Measurements from ENCODE around the gene VAMP5. TPM values are rescaled to one million over a fixed set of nuclear protein-coding genes. Genes with fewer than 3 reads are reported as not detected.
"Not testable (repeated sequence)": the region's sequence is repeated elsewhere in the genome, so short reads cannot be mapped to it uniquely, and the experiment has no call there.

The VAMP5 gene
- total RNA-seq, 2 donors from 2014 or later = 27.1 to 42.8 TPM

DNA sequence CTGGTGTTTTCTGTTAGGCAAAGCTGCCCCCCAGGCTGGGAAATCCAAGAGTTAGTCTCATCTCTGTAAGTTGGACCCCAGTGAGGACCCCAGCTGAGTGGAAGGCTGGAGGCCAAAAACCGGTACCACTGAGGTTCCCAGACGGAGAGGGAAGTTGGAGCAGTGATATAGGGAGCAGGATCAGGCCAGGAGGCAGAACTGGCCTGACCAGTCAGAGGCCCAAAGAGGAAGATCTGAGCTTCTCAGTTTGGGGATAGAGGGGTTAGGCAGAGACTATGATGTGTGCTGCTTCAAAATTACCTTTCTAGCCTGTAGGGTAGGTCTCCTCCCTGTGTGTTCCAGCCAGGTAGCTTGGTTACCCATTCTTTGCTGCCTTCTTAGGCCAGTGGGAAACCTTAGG, 6.7 kb downstream of the VAMP5 start:
- Histone ChIP-seq H3K9me3 (no peaks in the 10 kb centered on the region), H3K4me1 (ENCODE audit: control insufficient read depth in 1 of 2, low read depth in 2 of 2) (peaks cover 57 to 79% of the 10 kb centered on the region in 2 donors), H3K36me3 (no peaks in the 10 kb centered on the region), H3K27ac (peak overlapping the region; percentile 80 to 90), H3K27me3 (replicated peaks; ENCODE audit: insufficient read depth) (no peaks in the 10 kb centered on the region), H3K4me3 (no peak overlapping the region)
- TF ChIP-seq, protein P1, sequence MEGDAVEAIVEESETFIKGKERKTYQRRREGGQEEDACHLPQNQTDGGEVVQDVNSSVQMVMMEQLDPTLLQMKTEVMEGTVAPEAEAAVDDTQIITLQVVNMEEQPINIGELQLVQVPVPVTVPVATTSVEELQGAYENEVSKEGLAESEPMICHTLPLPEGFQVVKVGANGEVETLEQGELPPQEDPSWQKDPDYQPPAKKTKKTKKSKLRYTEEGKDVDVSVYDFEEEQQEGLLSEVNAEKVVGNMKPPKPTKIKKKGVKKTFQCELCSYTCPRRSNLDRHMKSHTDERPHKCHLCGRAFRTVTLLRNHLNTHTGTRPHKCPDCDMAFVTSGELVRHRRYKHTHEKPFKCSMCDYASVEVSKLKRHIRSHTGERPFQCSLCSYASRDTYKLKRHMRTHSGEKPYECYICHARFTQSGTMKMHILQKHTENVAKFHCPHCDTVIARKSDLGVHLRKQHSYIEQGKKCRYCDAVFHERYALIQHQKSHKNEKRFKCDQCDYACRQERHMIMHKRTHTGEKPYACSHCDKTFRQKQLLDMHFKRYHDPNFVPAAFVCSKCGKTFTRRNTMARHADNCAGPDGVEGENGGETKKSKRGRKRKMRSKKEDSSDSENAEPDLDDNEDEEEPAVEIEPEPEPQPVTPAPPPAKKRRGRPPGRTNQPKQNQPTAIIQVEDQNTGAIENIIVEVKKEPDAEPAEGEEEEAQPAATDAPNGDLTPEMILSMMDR (IDR thresholded peaks at IDR 0.05) = no peak
- ATAC-seq (ENCODE audit: insufficient number of reproducible peaks, low FRiP score, low read depth) = no peak
- no peak for DNase-seq (ENCODE audit: low spot score)

DNA sequence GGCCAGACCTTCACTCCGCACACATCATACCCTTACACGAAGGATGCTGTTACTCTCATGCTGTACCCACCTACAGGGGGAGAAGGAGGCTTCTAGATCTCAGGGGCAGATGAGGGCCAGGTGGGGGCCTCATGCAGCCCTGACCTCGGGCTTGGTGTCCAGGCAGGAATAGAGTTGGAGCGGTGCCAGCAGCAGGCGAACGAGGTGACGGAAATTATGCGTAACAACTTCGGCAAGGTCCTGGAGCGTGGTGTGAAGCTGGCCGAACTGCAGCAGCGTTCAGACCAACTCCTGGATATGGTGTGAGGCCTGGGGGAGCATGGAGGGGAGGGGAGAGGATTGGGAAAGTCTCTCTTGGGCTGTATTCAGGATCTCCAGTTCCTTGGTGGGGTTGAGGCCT, 7.3 kb downstream of the VAMP5 start:
- TF ChIP-seq, protein P1 (IDR thresholded peaks at IDR 0.05) = no peak
- DNase-seq (ENCODE audit: low spot score) (no peak), ATAC-seq (ENCODE audit: insufficient number of reproducible peaks, low FRiP score, low read depth) (no peak)
- H3K9me3 ChIP-seq = no peaks in the 10 kb centered on the region
- peaks cover 55 to 79% of the 10 kb centered on the region in 2 donors for H3K4me1 ChIP-seq (ENCODE audit: control insufficient read depth in 1 of 2, low read depth in 2 of 2)
- peak overlapping the region; percentile 80 to 90 for H3K27ac ChIP-seq
- H3K4me3 ChIP-seq = no peak overlapping the region
- no peaks in the 10 kb centered on the region for H3K36me3 ChIP-seq
- H3K27me3 ChIP-seq (replicated peaks; ENCODE audit: insufficient read depth) = no peaks in the 10 kb centered on the region

DNA sequence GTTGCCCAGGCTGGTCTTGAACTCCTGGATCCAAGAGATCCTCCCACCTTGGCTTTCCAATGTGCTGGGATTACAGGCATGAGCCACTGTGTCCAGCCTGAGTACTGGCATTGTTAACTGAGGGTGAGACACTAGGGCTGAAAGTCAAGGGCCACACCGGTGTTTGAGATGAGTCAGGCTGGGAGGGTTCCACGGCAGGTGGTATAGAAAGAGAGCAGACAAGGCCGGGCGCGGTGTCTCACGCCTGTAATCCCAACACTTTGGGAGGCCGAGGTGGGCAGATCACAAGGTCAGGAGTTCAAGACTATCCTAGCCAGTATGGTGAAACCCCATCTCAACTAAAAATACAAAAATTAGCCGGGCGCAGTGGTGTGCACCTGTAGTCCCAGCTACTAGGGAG, 8.1 kb downstream of the VAMP5 start:
- not testable (repeated sequence) for DNase-seq (ENCODE audit: low spot score); H3K9me3 ChIP-seq; ATAC-seq (ENCODE audit: insufficient number of reproducible peaks, low FRiP score, low read depth); H3K4me3 ChIP-seq; H3K36me3 ChIP-seq; H3K27me3 ChIP-seq (replicated peaks; ENCODE audit: insufficient read depth)
- H3K4me1 ChIP-seq (ENCODE audit: control insufficient read depth in 1 of 2, low read depth in 2 of 2) = peaks cover 54 to 79% of the 10 kb centered on the region in 2 donors
- H3K27ac ChIP-seq = peak overlapping the region; percentile 14 to 80

DNA sequence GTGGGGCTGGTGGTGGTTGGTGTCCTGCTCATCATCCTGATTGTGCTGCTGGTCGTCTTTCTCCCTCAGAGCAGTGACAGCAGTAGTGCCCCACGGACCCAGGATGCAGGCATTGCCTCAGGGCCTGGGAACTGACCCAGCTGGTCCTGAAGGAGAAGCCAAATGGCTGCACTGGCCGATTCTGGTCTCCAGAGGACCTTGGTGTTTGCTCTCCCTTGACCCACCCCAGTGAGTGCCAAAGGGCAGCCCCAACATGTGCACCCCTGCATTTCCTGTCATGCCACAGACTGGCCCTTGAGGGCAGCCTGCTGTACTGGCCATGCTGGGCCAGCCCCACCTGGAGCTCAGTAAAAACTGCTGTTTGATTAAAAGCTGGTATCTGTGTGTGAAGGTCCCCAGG, 8.8 kb downstream of the VAMP5 start:
- ATAC-seq (ENCODE audit: insufficient number of reproducible peaks, low FRiP score, low read depth) (no peak), DNase-seq (ENCODE audit: low spot score) (no peak)
- TF ChIP-seq, protein P1 (IDR thresholded peaks at IDR 0.05) = no peak
- Histone ChIP-seq H3K27me3 (replicated peaks; ENCODE audit: insufficient read depth) (no peaks in the 10 kb centered on the region), H3K36me3 (peaks cover 5% of the 10 kb centered on the region), H3K4me3 (no peak overlapping the region), H3K9me3 (no peaks in the 10 kb centered on the region), H3K4me1 (ENCODE audit: control insufficient read depth in 1 of 2, low read depth in 2 of 2) (peaks cover 52 to 75% of the 10 kb centered on the region in 2 donors), H3K27ac (no peak overlapping the region)

DNA sequence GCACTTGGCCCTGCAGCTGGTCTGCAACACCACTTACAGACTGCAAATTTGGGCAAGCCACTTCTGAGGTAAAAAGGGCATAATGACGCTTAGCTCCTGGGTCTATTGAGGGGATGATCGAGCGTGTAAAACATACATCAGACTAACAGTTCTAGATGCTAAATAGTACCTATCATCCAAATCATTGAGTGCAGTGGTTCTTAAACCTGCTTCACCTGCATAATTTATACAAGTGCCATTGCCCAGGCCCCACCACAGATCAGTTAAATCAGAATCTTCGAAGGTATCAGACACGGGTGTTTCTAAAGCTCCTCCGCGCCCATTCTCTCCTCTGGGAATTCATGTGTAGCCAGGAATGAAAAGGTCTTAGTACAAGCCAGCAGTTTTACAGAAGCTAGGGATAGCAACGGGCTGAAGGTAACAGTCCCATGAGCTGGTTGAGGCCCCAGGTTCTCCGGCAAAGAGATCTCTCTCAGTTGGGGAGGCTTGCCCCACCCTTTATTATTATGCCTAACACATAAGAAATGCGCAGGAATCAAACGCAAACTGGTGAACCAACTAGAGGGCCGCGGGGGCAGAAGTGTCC, 10.6 kb downstream of the VAMP5 start:
- Histone ChIP-seq H3K27me3 (replicated peaks; ENCODE audit: insufficient read depth) (no peaks in the 10 kb centered on the region), H3K9me3 (no peaks in the 10 kb centered on the region), H3K4me3 (peak overlapping the region; percentile 81), H3K4me1 (ENCODE audit: control insufficient read depth in 1 of 2, low read depth in 2 of 2) (peaks cover 34 to 57% of the 10 kb centered on the region in 2 donors), H3K36me3 (peaks cover 15% of the 10 kb centered on the region), H3K27ac (peak overlapping the region; percentile 78 to 85)
- TF ChIP-seq, protein P1 (IDR thresholded peaks at IDR 0.05) = no peak
- DNase-seq (ENCODE audit: low spot score) (no peak), ATAC-seq (ENCODE audit: insufficient number of reproducible peaks, low FRiP score, low read depth) (no peak)

All from thoracic aorta (tissue), 2 donors.